GM12878 (cell line): Measurements from ENCODE around the gene CYP4F3. TPM values are rescaled to one million over a fixed set of nuclear protein-coding genes. Genes with fewer than 3 reads are reported as not detected.

Source experiments
- ATAC-seq: fragments of 200-7000 bp; cut with Tn5 transposase; 3 replicates; pipeline ENCODE4 v1.9.1; 2020; ENCODE audit warnings: mild to moderate bottlenecking, moderate library complexity
- BruUV-seq: library from RNA; stranded (reverse); fragments of 400-500 nt; replicated peaks from 2 replicates; lab custom pipeline; 2021; lab: Mats Ljungman, UMichigan
- CTCF ChIA-PET: fragments of 300-600 bp; sonication (Branson Sonifier 250); formaldehyde crosslinking; extraction: SDS; loops from one replicate; lab custom pipeline; 2021; ENCODE audit warnings: inconsistent platforms; lab: Yijun Ruan, JAX
- POLR2A ChIA-PET: fragments of 350-600 bp; formaldehyde crosslinking; extraction: SDS; loops from one replicate; lab custom pipeline; 2021; ENCODE audit warnings: inconsistent platforms; lab: Charles Lee
- RAD21 ChIA-PET: fragments of 300-600 bp; sonication (Branson Sonifier 250); formaldehyde crosslinking; loops from one replicate; lab custom pipeline; 2023; ENCODE audit warnings: antibody characterized with exemption; ENCODE audit not compliant: unreplicated experiment; lab: Charles Lee
- SMC1A ChIA-PET: fragments of 300-600 bp; sonication (Branson Sonifier 250); formaldehyde crosslinking; loops from one replicate; lab custom pipeline; 2023; ENCODE audit not compliant: unreplicated experiment, uncharacterized antibody; lab: Charles Lee
- DNase-seq: peaks from one replicate; pipeline ENCODE4 v3.0.0-alpha.2; 2011; ENCODE audit warnings: low read depth, low spot score
- FAIRE-seq: peaks from 3 replicates; lab custom pipeline; 2011; peaks lifted over from hg19 to GRCh38; lab: Jason Lieb, UNC
- H2AFZ ChIP-seq: 2 replicates; pipeline ENCODE4 v1.6.0; 2011; ENCODE audit warnings: low read depth, low read length, control low read depth; ENCODE audit not compliant: control insufficient read depth
- H3K27ac ChIP-seq: 2 replicates; pipeline ENCODE4 v1.5.1; 2011; ENCODE audit warnings: control low read depth; ENCODE audit not compliant: control insufficient read depth, insufficient read depth
- H3K27me3 ChIP-seq, 2 experiments: replicated peaks in 1 of 2; 2 replicates each; pipeline versions ENCODE4 v1.6.0 to v1.6.1; 2011; ENCODE audit warnings: low read length in 1 of 2; ENCODE audit not compliant: control insufficient read depth in 2 of 2, insufficient read depth in 2 of 2
- H3K36me3 ChIP-seq, 2 experiments: 2 replicates each; pipeline ENCODE4 v1.5.1; 2011; ENCODE audit warnings: low read length in 1 of 2; ENCODE audit not compliant: control insufficient read depth in 2 of 2, insufficient read depth in 2 of 2
- H3K4me1 ChIP-seq: 2 replicates; pipeline ENCODE4 v1.6.1; 2011; ENCODE audit warnings: mild to moderate bottlenecking, low read length, moderate library complexity, mixed read lengths; ENCODE audit not compliant: control insufficient read depth, insufficient read depth
- H3K4me2 ChIP-seq: 2 replicates; pipeline ENCODE4 v1.6.0; 2011; ENCODE audit warnings: control low read depth; ENCODE audit not compliant: control insufficient read depth, insufficient read depth
- H3K4me3 ChIP-seq: fragments of 200-600 bp; sonication (generic); 2 replicates; pipeline ENCODE4 v1.5.1; 2016
- H3K79me2 ChIP-seq: 2 replicates; pipeline ENCODE4 v1.6.0; 2011; ENCODE audit warnings: low read length; ENCODE audit not compliant: control insufficient read depth, insufficient read depth
- H3K9ac ChIP-seq: 2 replicates; pipeline ENCODE4 v1.8.0; 2011; ENCODE audit warnings: low read length, control low read depth, mixed read lengths; ENCODE audit not compliant: control insufficient read depth, insufficient read depth
- H3K9me3 ChIP-seq: replicated peaks from 3 replicates; pipeline ENCODE4 v1.5.1; 2011; ENCODE audit warnings: mild to moderate bottlenecking, low read length; ENCODE audit not compliant: control insufficient read depth, insufficient read depth
- H4K20me1 ChIP-seq: 2 replicates; pipeline ENCODE4 v1.6.0; 2011; ENCODE audit not compliant: control insufficient read depth, insufficient read depth
- ATF7 ChIP-seq: fragments of 450-650 bp; IDR thresholded peaks from 2 replicates; pipeline ENCODE4 v1.6.1; 2016; ENCODE audit warnings: low read depth, mild to moderate bottlenecking
- CEBPZ ChIP-seq: fragments of 150-350 bp; IDR thresholded peaks from 2 replicates; pipeline ENCODE4 v1.6.1; 2016; ENCODE audit warnings: low read depth, low read length
- CREB1 ChIP-seq: IDR thresholded peaks from 2 replicates; pipeline ENCODE4 v1.6.1; 2012; ENCODE audit warnings: low read depth, mild to moderate bottlenecking, inconsistent platforms
- E4F1 ChIP-seq: fragments of 450-650 bp; IDR thresholded peaks from 2 replicates; pipeline ENCODE4 v1.6.1; 2018; ENCODE audit warnings: borderline replicate concordance, mild to moderate bottlenecking; ENCODE audit not compliant: partially characterized antibody
- EP300 ChIP-seq, 2 experiments: fragments of 150-350 bp in 1 of 2; IDR thresholded peaks; 2 replicates each; pipeline ENCODE4 v1.6.1; 2011 to 2012; ENCODE audit warnings: low read depth in 2 of 2, low read length in 2 of 2, borderline replicate concordance in 1 of 2, improper control_type of control experiment in 1 of 2, inconsistent platforms in 1 of 2; ENCODE audit not compliant: control insufficient read depth in 1 of 2
- FOS ChIP-seq: IDR thresholded peaks from 3 replicates; pipeline ENCODE4 v1.6.1; 2011; ENCODE audit warnings: borderline replicate concordance; ENCODE audit not compliant: insufficient read length; ENCODE audit errors: extremely low read depth
- IRF4 ChIP-seq: IDR thresholded peaks from 2 replicates; pipeline ENCODE4 v1.6.1; 2011; ENCODE audit warnings: low read depth, low read length
- KDM1A ChIP-seq: fragments of 200-600 bp; sonication (generic); IDR thresholded peaks from 2 replicates; pipeline ENCODE4 v1.6.1; 2016; ENCODE audit warnings: borderline replicate concordance
- MXI1 ChIP-seq: fragments of 150-350 bp; IDR thresholded peaks from 2 replicates; pipeline ENCODE4 v1.6.1; 2011; ENCODE audit warnings: low read depth, mild to moderate bottlenecking, inconsistent platforms, low read length, improper control_type of control experiment
- POLR2AphosphoS5 ChIP-seq: IDR thresholded peaks from 2 replicates; pipeline ENCODE4 v1.6.1; 2011; ENCODE audit warnings: mild to moderate bottlenecking, low read length, inconsistent platforms
- RAD51 ChIP-seq: fragments of 450-650 bp; IDR thresholded peaks from 2 replicates; pipeline ENCODE4 v1.6.1; 2016; ENCODE audit warnings: moderate library complexity, mild to moderate bottlenecking, inconsistent platforms
- SMAD5 ChIP-seq: IDR thresholded peaks from 2 replicates; pipeline ENCODE4 v1.6.1; 2016; ENCODE audit warnings: antibody characterized with exemption, low read depth
- SUZ12 ChIP-seq: fragments of 200-600 bp; sonication (generic); IDR thresholded peaks from one replicate; pipeline ENCODE4 v1.6.1; 2018; ENCODE audit warnings: antibody characterized with exemption, mild to moderate bottlenecking; ENCODE audit not compliant: unreplicated experiment
- TCF12 ChIP-seq: IDR thresholded peaks from 2 replicates; pipeline ENCODE4 v1.6.1; 2011; ENCODE audit warnings: low read depth, mild to moderate bottlenecking, low read length
- WGBS: methylation state at CpG from one replicate; pipeline ENCODE4 v1.1.6; 2016; ENCODE audit warnings: low lambda C conversion rate; ENCODE audit not compliant: insufficient replicate concordance, insufficient coverage; ENCODE audit errors: missing lambda C conversion rate; 5-methylcytosine and 5-hydroxymethylcytosine counted together
- in situ Hi-C: fragments of 300-500 bp; cut with MboI; formaldehyde crosslinking; loops from 9 replicates; pipeline ENCODE4 v1.14.3; 2018; ENCODE audit warnings: mixed read lengths
- intact Hi-C: fragments of 100-400 bp; cut with micrococcal nuclease; formaldehyde crosslinking; loops from one replicate; pipeline ENCODE4 v1.14.2; 2022; ENCODE audit not compliant: unreplicated experiment
- polyA plus RNA-seq, 11 experiments: library from polyadenylated mRNA; depleted of rRNA in 4 of 11; unstranded in 6 of 11; stranded (reverse) in 5 of 11; fragments of >200 nt; fragmentation: Nextera tagmentation in 4 of 11; fragmentation: Illumina TruSeq in 1 of 11; extraction: Ambion mirVana in 4 of 11; extraction: Trizol in 1 of 11; gene quantifications; 1 replicate in 1 of 11; 2 replicates in 10 of 11; pipeline versions ENCODE4 v1.2.1 to v1.2.3, GENCODE V29; 2011 to 2016; ENCODE audit warnings: inconsistent platforms in 2 of 11, missing spikeins in 2 of 11, low read depth in 1 of 11
- total RNA-seq, 4 experiments: library from RNA; depleted of rRNA in 3 of 4; stranded (reverse); fragments of >200 nt in 3 of 4; fragmentation: Illumina TruSeq in 1 of 4; extraction: Trizol in 1 of 4; gene quantifications; 2 replicates each; pipeline versions ENCODE4 v1.2.1 to v1.2.3, GENCODE V29; 2013 to 2021

Gene CYP4F3
- total and polyA plus RNA-seq, 10 of the 15 experiments (the other 5 are each of a cell fraction or from before 2014, with no cell fraction given), result 0.08 to 4.7 (median 1.2) TPM

- TF ChIP-seq SUZ12 (no peak), E4F1 (no peak), KDM1A (no peak)
Measured at GRCh38 chr19:15616627-15617270, 23.9 kb upstream of the CYP4F3 start (continued).

DNA sequence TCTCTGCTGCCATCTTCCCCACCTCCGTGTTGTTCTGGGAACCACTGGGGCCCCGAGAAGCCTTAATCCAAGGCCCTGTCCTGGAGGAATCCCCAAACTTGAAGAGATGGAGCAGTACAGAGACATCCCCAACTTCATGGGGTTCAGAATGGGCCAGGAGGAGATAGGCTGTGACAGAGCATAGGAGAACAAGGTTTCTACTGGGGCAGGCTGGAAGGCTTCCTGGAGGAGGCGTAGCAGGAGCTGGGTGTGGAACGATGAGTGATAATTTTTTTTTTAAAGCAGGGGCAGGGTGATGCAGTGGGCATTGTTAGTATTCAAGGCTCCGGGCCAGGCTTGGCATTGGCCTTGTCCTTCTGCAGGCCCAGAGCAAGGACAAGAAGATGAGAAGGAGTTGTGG is 22.4 kb upstream of the CYP4F3 start:
- ChIA-PET RAD21 (no interaction called here), SMC1A (interaction anchor here (0.6 kb wide), 1 partner anchor 241 kb away, joined by 3 read pairs; no protein-coding TSS in a partner anchor), POLR2A (no interaction called here), CTCF (no interaction called here)
- in situ Hi-C loops (no loop called here), intact Hi-C loops (no loop called here)
- ATAC-seq (no peak), FAIRE-seq (no peak), DNase-seq (no peak)
- BruUV-seq, result no TSS peak
- no peak overlapping the region for H3K27ac ChIP-seq
- H2AFZ ChIP-seq, result no peak overlapping the region
- 12% methylated on average over 5 of the region's 5 CpGs for WGBS
- H3K4me3 ChIP-seq, result no peak overlapping the region
- H3K36me3 ChIP-seq, result no peaks in the 10 kb centered on the region
- no peak overlapping the region for H3K4me2 ChIP-seq
- H3K79me2 ChIP-seq, result no peaks in the 10 kb centered on the region
- H3K27me3 ChIP-seq, result no peaks in the 10 kb centered on the region; a peak in 1 of 4 replicates
- no peaks in the 10 kb centered on the region for H3K4me1 ChIP-seq
- TF ChIP-seq SMAD5, result no peak
- no peak for TF ChIP-seq CREB1
- no peak for TF ChIP-seq TCF12
- no peak for TF ChIP-seq POLR2AphosphoS5
- no peak for TF ChIP-seq IRF4
- TF ChIP-seq RAD51, result no peak
- no peak for TF ChIP-seq ATF7
- TF ChIP-seq CEBPZ, result no peak
- no peak for TF ChIP-seq E4F1
- TF ChIP-seq EP300 (IDR thresholded peaks at IDR 0.05; ENCODE audit: borderline replicate concordance in 1 of 2, control insufficient read depth in 1 of 2, low read depth in 2 of 2, low read length in 2 of 2), result no peak
- no peak for TF ChIP-seq MXI1
- no peak for TF ChIP-seq FOS
- H3K9me3 ChIP-seq, result no peaks in the 10 kb centered on the region
- no peak overlapping the region for H3K9ac ChIP-seq
- no peaks in the 10 kb centered on the region for H4K20me1 ChIP-seq
